Measurements from ENCODE around the gene TIAM1.

TIAM1 gene, protein sequence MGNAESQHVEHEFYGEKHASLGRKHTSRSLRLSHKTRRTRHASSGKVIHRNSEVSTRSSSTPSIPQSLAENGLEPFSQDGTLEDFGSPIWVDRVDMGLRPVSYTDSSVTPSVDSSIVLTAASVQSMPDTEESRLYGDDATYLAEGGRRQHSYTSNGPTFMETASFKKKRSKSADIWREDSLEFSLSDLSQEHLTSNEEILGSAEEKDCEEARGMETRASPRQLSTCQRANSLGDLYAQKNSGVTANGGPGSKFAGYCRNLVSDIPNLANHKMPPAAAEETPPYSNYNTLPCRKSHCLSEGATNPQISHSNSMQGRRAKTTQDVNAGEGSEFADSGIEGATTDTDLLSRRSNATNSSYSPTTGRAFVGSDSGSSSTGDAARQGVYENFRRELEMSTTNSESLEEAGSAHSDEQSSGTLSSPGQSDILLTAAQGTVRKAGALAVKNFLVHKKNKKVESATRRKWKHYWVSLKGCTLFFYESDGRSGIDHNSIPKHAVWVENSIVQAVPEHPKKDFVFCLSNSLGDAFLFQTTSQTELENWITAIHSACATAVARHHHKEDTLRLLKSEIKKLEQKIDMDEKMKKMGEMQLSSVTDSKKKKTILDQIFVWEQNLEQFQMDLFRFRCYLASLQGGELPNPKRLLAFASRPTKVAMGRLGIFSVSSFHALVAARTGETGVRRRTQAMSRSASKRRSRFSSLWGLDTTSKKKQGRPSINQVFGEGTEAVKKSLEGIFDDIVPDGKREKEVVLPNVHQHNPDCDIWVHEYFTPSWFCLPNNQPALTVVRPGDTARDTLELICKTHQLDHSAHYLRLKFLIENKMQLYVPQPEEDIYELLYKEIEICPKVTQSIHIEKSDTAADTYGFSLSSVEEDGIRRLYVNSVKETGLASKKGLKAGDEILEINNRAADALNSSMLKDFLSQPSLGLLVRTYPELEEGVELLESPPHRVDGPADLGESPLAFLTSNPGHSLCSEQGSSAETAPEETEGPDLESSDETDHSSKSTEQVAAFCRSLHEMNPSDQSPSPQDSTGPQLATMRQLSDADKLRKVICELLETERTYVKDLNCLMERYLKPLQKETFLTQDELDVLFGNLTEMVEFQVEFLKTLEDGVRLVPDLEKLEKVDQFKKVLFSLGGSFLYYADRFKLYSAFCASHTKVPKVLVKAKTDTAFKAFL (N-terminal part only)

DNA sequence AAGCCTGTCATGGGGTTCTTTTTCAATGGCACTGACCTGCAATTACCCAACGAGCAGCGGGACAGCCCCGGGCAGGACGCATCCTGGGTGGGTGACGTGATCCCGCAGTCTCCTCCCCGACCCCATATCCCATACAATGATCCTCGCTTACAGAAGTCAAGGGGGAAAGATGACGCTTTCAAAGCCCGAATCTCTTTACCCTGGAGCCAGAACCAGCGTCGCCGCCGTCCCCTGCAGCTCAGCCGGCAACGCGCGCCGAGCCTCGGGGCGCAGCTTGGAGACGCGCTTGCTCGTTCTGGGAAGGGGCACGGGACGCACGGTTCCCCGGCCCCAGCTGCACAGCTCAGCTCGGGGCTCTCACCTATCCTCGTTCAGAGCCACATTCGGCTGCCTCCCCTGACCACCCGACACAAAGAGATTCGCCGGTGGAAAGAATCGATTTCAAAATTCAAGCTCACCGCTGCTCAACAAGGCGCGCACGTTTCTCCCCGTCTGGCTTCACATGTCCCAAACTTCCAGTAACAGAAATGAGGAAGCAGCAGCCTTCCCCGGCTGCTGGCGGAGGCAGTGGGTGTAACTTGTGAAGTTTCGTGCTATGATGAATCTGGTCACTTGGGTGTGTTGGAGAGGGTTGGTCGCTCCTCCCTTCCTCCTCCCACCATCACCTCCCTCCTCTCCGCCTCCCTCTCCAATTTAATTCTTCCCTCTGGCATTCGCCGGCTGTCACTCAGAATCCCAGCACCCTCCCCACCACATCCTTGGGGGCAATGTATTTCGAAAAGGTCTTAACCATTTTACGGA, at the start of gene TIAM1:
TSS of gene TIAM1 (minus strand) at position 582 of the 801 bp plus-strand sequence. CDS start 77,289 bp downstream, outside the sequence.
- no peak for DNase-seq

DNA sequence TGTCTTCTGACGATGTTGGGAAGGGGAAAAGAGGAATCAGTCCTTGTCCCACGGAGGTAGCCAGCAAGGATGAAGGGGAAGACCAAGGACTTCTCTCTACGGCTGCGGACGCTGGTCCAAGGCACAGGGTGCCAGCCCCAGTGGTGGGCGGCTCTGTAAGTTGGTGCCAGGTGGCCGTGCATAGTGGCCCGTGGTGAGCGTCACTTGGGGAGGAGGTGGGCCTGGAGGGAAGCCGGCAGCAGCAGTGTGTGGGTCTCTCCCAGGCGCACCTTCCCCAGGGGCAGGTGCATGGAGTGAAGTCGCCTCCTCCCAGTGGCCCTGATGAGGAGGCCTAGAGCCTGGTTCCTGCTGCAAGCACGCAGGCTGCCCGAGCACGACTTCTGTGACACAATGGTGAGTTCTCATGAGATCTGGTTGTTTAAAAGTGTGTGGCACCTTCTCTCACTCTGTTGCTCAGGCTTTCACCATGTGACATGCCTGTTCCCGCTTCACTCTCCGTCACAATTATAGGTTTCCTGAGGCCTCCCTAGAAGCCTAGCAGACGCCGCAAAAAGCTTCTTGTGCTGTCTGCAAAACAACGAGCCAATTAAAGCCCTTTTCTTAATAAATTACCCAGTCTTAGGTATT, 43.6 kb upstream of the TIAM1 start:
- no peak for DNase-seq

DNA sequence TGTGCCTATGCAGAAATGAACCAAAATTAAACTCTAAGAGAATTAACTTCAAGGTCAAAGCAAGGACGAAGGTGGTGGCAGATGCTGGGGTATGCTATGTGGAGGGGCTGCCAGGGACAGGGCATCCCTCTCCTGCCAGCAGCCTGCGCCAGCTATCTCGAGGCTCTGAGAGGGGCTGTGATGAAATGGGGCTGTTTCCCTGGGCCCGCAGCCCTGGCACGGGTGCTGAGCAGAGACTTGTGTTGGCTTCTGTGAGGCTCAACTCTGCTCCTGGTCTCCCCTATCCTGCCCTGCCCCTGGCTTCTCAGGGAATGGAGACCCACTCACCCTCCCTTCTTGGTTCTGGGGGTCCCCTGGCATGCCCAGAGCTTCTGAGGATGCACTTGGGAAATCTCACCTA, 41.9 kb upstream of the TIAM1 start:
- DNase-seq: no peak

DNA sequence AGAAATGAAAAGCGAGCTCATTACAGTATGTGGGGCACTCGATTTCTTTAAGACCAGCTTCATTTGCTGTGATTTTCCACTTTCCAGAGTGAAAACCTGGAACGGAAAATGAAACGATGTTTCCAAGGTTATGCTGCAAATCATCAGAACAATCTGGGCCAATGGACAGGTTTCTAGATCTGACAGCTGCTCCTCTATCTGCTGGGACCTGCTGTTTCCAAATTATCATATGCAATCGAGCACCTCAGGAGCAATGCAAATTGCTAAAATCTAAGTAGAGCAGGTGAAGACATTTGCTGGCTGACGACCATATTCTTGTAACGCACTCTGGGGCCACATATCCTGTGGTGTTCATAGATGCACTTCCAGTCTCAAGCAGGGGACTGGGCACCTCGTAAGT, 39.7 kb upstream of the TIAM1 start:
- DNase-seq: no peak

DNA sequence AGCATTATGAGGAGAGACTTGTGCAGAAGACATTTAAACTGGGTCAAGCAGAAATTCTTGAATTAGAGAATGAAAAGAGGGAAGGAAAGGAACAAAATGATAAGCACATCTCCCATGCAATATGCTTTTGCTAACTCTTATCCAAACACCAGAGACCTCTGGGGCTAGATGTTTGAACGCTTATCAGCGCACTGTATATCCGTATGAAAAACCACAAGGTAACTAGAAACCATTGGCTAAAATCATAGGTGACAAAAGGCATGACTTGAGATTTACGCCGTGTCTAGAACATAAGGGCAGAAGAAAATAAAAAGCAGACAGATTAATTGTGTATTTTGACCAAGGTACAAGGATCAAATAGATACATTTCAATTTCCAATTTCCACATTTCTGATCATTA, 38.0 kb upstream of the TIAM1 start:
- no peak for DNase-seq

DNA sequence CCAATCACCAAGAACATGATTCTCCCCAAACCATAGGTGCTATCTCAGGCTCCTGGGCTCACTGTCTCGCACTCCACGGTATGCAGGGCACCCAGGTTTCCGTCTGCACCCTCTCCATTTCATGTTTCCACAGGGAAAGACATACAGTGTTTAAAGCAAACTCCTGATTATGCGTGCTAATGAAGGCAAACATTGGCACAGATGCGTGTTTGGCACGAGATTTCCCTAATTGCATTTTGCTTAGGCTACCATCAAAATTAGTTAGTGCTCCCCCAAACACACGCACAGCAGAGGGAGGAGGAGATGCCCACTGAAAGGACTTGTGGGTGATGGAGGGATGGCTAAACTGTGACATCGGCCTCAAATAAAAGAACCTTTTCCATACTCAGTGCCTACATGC, 32.2 kb upstream of the TIAM1 start:
- DNase-seq: no peak

DNA sequence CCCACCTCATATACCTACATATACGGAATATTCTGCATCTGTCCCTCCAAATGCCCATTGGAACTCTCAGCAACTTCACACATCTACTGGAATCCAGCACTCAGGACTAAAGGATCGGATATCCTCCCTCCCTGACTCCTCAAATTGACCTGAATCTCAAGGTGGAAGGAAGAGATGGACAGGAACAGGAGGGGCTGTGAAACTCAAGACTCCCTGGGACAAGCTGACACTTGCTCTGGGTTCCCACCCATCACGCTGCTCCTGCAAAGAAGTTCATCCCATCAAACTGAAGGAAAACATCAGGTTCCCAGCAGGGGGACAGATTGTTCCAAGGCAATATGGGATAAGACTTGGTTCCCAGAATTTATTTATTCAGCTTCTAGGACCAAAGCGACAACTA, 30.3 kb upstream of the TIAM1 start:
- no peak for DNase-seq

DNA sequence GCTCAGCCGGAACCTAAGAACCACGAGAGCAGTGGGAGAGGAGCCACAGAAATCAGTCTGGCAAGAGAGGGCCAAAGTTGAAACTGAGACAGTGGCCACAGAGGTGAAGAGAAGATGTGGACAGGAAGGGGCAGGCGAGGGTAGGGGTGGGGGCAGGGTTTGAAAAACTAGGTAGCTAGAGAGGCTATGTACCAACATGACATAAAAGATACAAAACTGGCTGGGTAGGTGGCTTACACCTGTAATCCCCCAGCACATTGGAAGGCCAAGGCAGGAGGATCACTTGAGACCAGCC, 28.4 kb upstream of the TIAM1 start:
- DNase-seq: no peak

DNA sequence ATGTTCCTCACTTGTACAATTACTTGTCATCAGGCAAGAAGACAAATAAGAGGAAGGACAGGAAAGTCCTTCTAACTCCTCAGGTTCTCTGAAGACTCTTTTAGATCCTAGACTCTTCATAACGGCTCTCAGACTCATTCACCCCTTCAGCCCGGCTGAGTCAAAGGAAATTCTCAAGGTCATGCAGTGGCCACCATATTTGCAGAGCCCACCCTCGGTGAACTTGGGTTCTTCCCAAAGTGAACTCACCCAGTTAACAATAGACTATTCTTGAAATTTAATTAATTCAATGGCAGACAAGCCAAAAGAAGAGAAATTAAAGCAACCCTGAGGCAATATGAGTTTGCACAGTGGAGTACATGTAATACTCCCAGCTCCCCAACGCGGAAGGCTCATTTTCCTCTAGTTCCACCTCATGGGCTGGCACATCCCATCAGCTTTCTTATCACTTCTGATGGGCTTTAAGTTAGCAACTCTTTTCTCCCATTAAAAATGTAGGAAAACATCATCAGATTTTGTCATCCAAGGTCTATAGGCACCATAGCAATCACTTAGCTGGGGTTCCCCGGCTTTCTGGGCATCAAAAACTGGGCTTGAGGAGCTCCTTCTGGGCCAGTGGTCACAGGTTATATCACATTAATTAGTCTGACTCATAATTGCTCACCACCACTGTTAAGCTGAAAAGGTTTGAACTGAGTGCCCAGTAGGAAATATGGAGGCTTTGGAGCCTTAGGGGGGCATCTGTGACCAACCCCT, 27.8 kb upstream of the TIAM1 start:
- no peak for DNase-seq

DNA sequence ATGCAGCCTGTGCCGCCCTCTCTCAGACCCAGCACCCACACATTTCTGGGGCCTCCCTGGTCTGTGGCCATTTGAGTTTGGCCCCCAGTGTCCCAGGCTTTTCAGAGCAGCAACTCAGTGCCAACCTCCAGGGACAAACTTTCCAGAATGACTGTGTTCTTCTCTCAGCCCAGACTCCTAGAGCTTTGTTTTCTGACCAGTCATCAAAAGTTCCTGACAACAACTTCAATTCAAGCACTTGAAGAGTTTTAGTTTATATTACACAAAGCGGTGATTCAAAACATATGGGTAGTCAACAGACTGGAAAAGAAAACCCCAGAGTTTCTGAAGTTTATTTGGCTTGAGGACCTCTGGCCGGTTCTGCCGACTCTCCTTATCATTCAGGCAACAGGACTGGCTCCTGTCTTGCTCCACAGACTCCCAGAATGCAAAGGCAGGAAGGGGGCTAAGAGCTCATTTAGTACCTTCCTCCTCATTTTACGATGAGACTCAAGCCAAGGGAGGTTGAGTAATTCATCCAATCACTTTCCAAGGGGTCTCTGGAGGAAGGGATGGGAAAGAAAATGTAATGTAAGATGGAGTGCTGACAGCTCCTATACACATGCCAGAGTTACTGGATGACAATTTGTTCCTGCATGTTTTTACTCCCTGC, 27.0 kb upstream of the TIAM1 start:
- DNase-seq: no peak

DNA sequence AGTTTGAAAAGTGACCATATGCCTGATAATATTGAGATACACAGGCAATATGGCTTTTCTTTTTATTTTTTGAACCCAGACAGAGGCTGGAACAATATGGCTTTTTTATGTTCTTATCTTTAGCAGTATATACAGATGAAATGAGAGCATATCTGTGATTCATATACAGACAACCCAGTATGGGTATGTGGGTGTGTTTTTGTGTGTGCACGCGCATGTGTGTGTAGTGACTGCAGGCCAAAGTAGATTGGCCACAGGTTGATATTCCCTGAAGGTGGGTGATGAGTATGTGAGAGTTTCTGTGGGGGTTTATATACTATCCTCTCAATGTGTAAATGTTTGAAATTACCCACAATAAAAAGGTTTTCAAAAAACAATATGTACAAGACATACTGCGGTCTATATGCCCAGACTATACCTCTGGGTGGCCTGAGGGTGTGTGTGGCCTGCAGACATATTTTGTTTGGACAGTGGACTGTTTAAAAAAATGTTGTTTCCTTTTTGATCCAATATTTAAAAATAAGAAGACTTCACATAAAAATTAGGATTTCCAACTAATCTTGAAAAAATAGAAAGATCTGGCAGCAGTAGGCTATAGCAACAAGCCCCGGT, 26.3 kb upstream of the TIAM1 start:
- no peak for DNase-seq

DNA sequence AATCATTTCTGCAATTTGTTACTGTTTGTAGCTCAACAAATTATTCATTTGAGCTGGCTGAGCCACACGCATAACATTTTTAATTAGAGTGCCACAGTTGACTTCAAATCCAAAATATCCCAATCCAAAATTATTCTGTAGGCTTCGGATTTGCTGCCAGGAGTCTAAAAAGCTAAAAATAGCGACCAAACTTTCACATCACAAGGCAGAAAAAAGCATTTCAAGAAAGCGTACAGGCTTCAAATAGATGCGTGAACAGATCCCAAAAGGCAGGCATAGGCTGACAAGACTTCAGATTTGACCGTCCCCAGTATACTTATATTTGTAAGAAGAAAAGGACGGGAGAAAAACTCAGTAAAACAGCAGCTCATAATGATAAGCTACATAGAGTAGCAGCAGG, 24.3 kb upstream of the TIAM1 start:
- no peak for DNase-seq

DNA sequence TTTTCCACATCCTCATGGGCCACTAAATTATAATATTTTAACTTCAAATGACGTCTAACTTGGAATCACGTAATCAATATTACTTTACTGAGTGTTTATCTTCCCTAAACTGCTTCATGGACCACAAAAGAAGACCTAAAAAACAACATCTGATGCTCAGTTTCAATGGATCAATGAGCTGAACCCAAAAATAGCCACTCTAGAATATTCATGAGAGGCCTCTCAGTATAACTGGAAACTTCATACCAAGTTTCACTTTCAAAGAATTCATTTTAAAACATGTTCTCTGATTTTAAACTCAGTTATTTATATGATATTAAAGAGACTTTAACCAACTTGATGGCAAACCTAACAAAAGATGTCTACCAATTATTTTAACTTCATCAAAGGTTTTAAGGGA, 23.7 kb upstream of the TIAM1 start:
- DNase-seq: no peak

DNA sequence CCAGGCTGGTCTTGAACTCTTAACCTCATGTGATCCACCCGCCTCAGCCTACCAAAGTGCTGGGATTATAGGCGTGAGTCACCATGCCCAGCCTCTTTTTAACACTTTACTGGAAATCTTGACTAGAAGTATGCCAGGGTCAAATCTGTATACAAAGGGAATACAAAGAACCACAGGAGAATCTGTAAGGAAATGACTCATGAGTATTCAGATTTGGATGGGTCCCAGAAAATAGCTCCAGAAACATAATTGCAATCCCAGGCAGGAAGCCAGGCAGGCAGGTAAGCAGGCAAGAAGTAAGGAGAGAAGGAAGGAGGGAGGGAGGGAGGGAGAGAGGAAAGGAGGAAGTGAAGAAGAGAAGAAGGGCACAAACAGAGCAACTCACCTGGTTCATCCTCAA, 22.8 kb upstream of the TIAM1 start:
- no peak for DNase-seq

DNA sequence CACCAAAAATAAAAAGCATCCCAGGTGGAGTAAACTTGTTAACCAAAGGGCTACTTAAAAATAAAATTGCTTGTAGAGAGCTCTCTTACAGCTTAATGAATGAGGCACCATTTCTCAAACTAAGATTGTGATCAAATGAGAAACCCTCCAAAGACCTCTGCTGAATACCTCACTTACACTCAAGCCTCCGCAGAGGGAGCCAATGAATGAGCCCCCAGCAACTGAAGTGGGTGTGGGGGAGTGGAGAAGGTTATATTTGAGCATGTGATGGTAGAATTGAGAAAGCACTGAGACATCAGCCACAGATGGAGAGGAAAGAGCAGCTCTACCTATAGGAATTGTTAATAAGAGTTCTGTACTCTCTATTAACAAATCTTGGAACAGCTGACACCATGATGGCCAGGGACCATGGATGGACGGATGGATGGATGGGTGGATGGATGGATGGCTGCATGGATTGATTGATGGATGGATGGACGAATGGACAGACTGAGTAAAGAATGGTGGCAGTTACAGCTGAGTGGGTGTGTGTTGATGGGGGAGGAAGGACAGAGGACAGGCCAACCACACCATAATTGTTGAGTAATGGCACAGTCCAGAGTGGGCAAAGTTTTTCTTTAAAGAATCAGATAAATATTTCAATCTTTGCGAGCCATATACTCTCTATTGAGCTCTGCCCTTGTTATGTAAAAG, 20.3 kb upstream of the TIAM1 start:
- DNase-seq: no peak

DNA sequence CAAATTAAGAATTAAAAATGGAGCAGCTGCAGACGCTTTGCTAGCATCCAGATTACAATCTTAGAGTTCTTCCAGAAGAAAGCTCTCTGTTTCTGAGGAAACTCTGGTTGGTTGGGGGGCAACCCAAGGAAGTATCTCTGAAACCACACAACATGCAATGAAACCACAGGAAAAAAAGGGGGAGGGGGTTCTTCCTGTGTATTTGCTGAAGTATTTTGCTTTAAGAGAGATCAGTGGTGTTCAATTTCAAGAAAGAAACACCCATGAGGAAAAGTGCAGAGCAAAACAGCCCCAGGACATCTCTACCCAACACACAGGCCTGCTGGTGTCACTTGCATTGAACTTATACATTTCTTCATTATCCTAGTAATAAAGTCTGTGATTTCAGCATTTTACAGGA, 19.7 kb upstream of the TIAM1 start:
- DNase-seq: peak; percentile 53

DNA sequence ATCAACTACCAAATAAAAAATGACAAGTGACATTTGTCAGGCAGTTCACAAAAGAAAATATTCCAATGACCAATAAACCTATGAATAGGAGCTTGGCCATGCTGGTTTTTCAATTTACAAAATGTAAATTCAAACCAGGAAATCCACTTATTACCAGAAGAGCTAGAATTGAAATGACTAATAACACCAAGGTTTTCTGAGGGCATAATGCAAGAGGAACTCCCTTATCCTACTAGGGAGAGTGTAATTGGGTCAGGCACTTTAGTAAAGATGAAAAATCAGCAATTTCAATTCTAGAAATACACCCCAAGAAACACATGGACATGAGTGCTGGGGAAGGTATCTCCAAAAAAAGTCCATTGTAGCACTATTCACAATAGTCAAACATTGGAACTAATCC, 16.7 kb upstream of the TIAM1 start:
- DNase-seq: no peak

DNA sequence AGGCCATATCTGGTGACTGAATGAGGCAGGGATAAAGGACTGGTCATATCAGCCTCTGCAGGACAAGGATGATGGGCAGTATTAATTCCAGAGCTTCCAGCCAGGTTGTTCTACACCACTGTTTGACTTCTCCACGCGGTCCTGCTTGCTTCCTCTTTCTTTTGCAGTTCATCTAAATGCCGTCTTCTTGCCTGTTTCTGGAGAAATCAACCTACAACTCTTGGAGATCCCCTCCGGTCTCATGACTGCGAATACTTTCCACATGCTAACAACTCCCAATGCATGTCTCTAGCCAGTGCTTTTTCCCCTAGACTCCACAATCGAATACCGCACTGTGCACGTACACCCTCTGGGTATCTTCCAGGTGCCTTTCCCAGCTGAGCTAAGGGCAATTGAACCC, 14.1 kb upstream of the TIAM1 start:
- no peak for DNase-seq

DNA sequence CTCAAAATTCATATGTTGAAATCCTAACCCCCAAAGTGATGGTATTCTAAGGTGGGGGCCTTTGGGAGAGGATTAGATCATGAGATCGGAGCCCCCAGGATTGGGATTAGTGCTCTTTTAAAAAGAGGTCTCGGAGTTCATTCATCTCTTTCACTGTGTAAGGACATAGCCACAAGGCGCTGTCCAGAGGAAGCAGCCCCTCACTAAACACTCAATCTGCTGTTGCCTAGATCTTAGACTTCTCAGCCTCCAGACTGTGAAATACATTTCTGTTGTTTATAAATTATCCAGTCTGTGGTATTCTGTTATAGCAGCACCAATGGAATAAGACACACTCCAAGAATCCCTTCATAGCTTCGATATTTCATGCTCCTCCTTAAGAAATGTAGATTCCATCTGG, 12.4 kb upstream of the TIAM1 start:
- no peak for DNase-seq

All from CD4-positive, alpha-beta T cell treated with Interleukin-4 for 4 hours (primary cell).